ENCODE data around the gene RBM18. TPM values are rescaled to one million over a fixed set of nuclear protein-coding genes. Genes with fewer than 3 reads are reported as not detected.

The RBM18 gene
- total and polyA plus RNA-seq, 2 donors (not counting 1 experiment from before 2014, with no cell fraction given): 11.2 to 25.1 TPM

- Histone ChIP-seq H3K4me3 (replicated peaks in 1 of 4; ENCODE audit: control extremely low read depth in 1 of 4, insufficient read depth in 1 of 4, low read depth in 3 of 4, low read length in 4 of 4) (no peak overlapping the region), H3K27me3 (ENCODE audit: control insufficient read depth, insufficient read depth, low read length) (peaks cover 3% of the 10 kb centered on the region), H3K79me2 (ENCODE audit: control insufficient read depth, insufficient read depth, low read length) (no peaks in the 10 kb centered on the region), H3K4me1 (ENCODE audit: control insufficient read depth, extremely low read depth, insufficient read depth, low read length) (peaks cover 12% of the 10 kb centered on the region), H3K9ac (ENCODE audit: insufficient read depth, low read length) (no peak overlapping the region), H2AFZ (ENCODE audit: low read length) (no peak overlapping the region), H3K36me3 (ENCODE audit: control insufficient read depth, insufficient read depth, low read length) (no peaks in the 10 kb centered on the region), H3K9me3 (ENCODE audit: control insufficient read depth, insufficient read depth, low read depth, low read length) (no peaks in the 10 kb centered on the region), H4K20me1 (ENCODE audit: control insufficient read depth, extremely low read depth, insufficient read depth, low read length) (no peaks in the 10 kb centered on the region), H3K27ac (ENCODE audit: insufficient read depth, low read length) (no peak overlapping the region), H3K4me2 (ENCODE audit: extremely low read depth, insufficient read depth, low read length) (no peak overlapping the region)
- DNase-seq (ENCODE audit: low read depth in 2 of 2): no peak
- TF ChIP-seq CTCF (conservative IDR thresholded peaks at IDR 0.05 in 1 of 2, IDR thresholded peaks at IDR 0.05 in 1 of 2; ENCODE audit: low read depth in 1 of 2, low read length in 2 of 2) (no peak), EZH2 (IDR thresholded peaks at IDR 0.05; ENCODE audit: low read length, missing control alignments) (no peak)
Observed at GRCh38 chr9:122205176-122205575, 59.5 kb downstream of the RBM18 start.

- H4K20me1 ChIP-seq (ENCODE audit: control insufficient read depth, extremely low read depth, insufficient read depth, low read length): no peaks in the 10 kb centered on the region
- peaks cover 3% of the 10 kb centered on the region for H3K27me3 ChIP-seq (ENCODE audit: control insufficient read depth, insufficient read depth, low read length)
- H3K4me1 ChIP-seq (ENCODE audit: control insufficient read depth, extremely low read depth, insufficient read depth, low read length): peaks cover 12% of the 10 kb centered on the region
- DNase-seq (ENCODE audit: low read depth in 2 of 2): no peak
- no peak overlapping the region for H2AFZ ChIP-seq (ENCODE audit: low read length)
- no peaks in the 10 kb centered on the region for H3K36me3 ChIP-seq (ENCODE audit: control insufficient read depth, insufficient read depth, low read length)
- no peak overlapping the region for H3K27ac ChIP-seq (ENCODE audit: insufficient read depth, low read length)
- TF ChIP-seq EZH2 (IDR thresholded peaks at IDR 0.05; ENCODE audit: low read length, missing control alignments): no peak
- no peak overlapping the region for H3K4me2 ChIP-seq (ENCODE audit: extremely low read depth, insufficient read depth, low read length)
- no peak overlapping the region for H3K9ac ChIP-seq (ENCODE audit: insufficient read depth, low read length)
- no peaks in the 10 kb centered on the region for H3K79me2 ChIP-seq (ENCODE audit: control insufficient read depth, insufficient read depth, low read length)
- H3K9me3 ChIP-seq (ENCODE audit: control insufficient read depth, insufficient read depth, low read depth, low read length): no peaks in the 10 kb centered on the region
- no peak overlapping the region for H3K4me3 ChIP-seq (replicated peaks in 1 of 4; ENCODE audit: control extremely low read depth in 1 of 4, insufficient read depth in 1 of 4, low read depth in 3 of 4, low read length in 4 of 4)
Observed at GRCh38 chr9:122204491-122204890, 60.1 kb downstream of the RBM18 start.

- Histone ChIP-seq H3K9ac (ENCODE audit: insufficient read depth, low read length) (no peak overlapping the region), H3K79me2 (ENCODE audit: control insufficient read depth, insufficient read depth, low read length) (no peaks in the 10 kb centered on the region), H2AFZ (ENCODE audit: low read length) (no peak overlapping the region), H4K20me1 (ENCODE audit: control insufficient read depth, extremely low read depth, insufficient read depth, low read length) (no peaks in the 10 kb centered on the region), H3K4me3 (replicated peaks in 1 of 4; ENCODE audit: control extremely low read depth in 1 of 4, insufficient read depth in 1 of 4, low read depth in 3 of 4, low read length in 4 of 4) (no peak overlapping the region), H3K27me3 (ENCODE audit: control insufficient read depth, insufficient read depth, low read length) (peaks cover 3% of the 10 kb centered on the region), H3K27ac (ENCODE audit: insufficient read depth, low read length) (no peak overlapping the region), H3K4me1 (ENCODE audit: control insufficient read depth, extremely low read depth, insufficient read depth, low read length) (peaks cover 12% of the 10 kb centered on the region), H3K4me2 (ENCODE audit: extremely low read depth, insufficient read depth, low read length) (no peak overlapping the region), H3K9me3 (ENCODE audit: control insufficient read depth, insufficient read depth, low read depth, low read length) (no peaks in the 10 kb centered on the region), H3K36me3 (ENCODE audit: control insufficient read depth, insufficient read depth, low read length) (no peaks in the 10 kb centered on the region)
- DNase-seq (ENCODE audit: low read depth in 2 of 2): no peak
- TF ChIP-seq CTCF (conservative IDR thresholded peaks at IDR 0.05 in 1 of 2, IDR thresholded peaks at IDR 0.05 in 1 of 2; ENCODE audit: low read depth in 1 of 2, low read length in 2 of 2) (no peak), EZH2 (IDR thresholded peaks at IDR 0.05; ENCODE audit: low read length, missing control alignments) (no peak)
Observed at GRCh38 chr9:122204055-122204454, 60.6 kb downstream of the RBM18 start.
